ENCODE results near the gene HK2.

Gene HK2

GRCh38 chr2:74927621-74928020 lies 93.7 kb downstream of the HK2 start:
- Mint-ChIP-seq H3K9me3 (no peaks in the 10 kb centered on the region), H3K4me3 (no peak overlapping the region), H3K36me3 (ENCODE audit: low read depth) (no peaks in the 10 kb centered on the region), H3K4me1 (ENCODE audit: low read depth) (no peaks in the 10 kb centered on the region), H3K27me3 (peaks cover 12% of the 10 kb centered on the region), H3K27ac (no peak overlapping the region)
- DNase-seq = no peak

- Mint-ChIP-seq H3K27ac (no peak overlapping the region), H3K4me1 (ENCODE audit: low read depth) (no peaks in the 10 kb centered on the region), H3K27me3 (peaks cover 20% of the 10 kb centered on the region), H3K4me3 (no peak overlapping the region), H3K36me3 (ENCODE audit: low read depth) (no peaks in the 10 kb centered on the region), H3K9me3 (no peaks in the 10 kb centered on the region)
- DNase-seq = no peak
These were observed 97.0 kb downstream of the HK2 start for GRCh38 chr2:74930811-74931486.

GRCh38 chr2:74931940-74932339 lies 98.0 kb downstream of the HK2 start:
- peaks cover 23% of the 10 kb centered on the region for H3K27me3 Mint-ChIP-seq

GRCh38 chr2:74935975-74936391 lies 102.1 kb downstream of the HK2 start:
- H3K36me3 Mint-ChIP-seq (ENCODE audit: low read depth) = no peaks in the 10 kb centered on the region
- no peak for DNase-seq
- no peak overlapping the region for H3K27ac Mint-ChIP-seq

More at GRCh38 chr2:74931940-74932339, 98.0 kb downstream of the HK2 start:
- no peak overlapping the region for H3K4me3 Mint-ChIP-seq
- H3K27ac Mint-ChIP-seq = no peak overlapping the region
- no peaks in the 10 kb centered on the region for H3K36me3 Mint-ChIP-seq (ENCODE audit: low read depth)
- no peaks in the 10 kb centered on the region for H3K4me1 Mint-ChIP-seq (ENCODE audit: low read depth)
- no peak for DNase-seq
- H3K9me3 Mint-ChIP-seq = no peaks in the 10 kb centered on the region

GRCh38 chr2:74937221-74937880 lies 103.4 kb downstream of the HK2 start:
- no peak overlapping the region for H3K27ac Mint-ChIP-seq
- no peaks in the 10 kb centered on the region for H3K9me3 Mint-ChIP-seq
- H3K27me3 Mint-ChIP-seq = peaks cover 22% of the 10 kb centered on the region
- no peaks in the 10 kb centered on the region for H3K36me3 Mint-ChIP-seq (ENCODE audit: low read depth)
- no peak for DNase-seq
- no peak overlapping the region for H3K4me3 Mint-ChIP-seq
- no peaks in the 10 kb centered on the region for H3K4me1 Mint-ChIP-seq (ENCODE audit: low read depth)

More at GRCh38 chr2:74935975-74936391, 102.1 kb downstream of the HK2 start:
- no peak overlapping the region for H3K4me3 Mint-ChIP-seq
- no peaks in the 10 kb centered on the region for H3K4me1 Mint-ChIP-seq (ENCODE audit: low read depth)
- no peaks in the 10 kb centered on the region for H3K9me3 Mint-ChIP-seq
- H3K27me3 Mint-ChIP-seq = peaks cover 17% of the 10 kb centered on the region

GRCh38 chr2:74938264-74938663 lies 104.3 kb downstream of the HK2 start:
- Mint-ChIP-seq H3K36me3 (ENCODE audit: low read depth) (no peaks in the 10 kb centered on the region), H3K4me3 (no peak overlapping the region), H3K4me1 (ENCODE audit: low read depth) (no peaks in the 10 kb centered on the region), H3K27ac (no peak overlapping the region), H3K27me3 (peaks cover 23% of the 10 kb centered on the region), H3K9me3 (no peaks in the 10 kb centered on the region)
- no peak for DNase-seq

- Mint-ChIP-seq H3K9me3 (no peaks in the 10 kb centered on the region), H3K36me3 (ENCODE audit: low read depth) (no peaks in the 10 kb centered on the region), H3K27ac (no peak overlapping the region), H3K27me3 (peaks cover 24% of the 10 kb centered on the region), H3K4me3 (no peak overlapping the region), H3K4me1 (ENCODE audit: low read depth) (peaks cover 2% of the 10 kb centered on the region)
- no peak for DNase-seq
These were observed 106.2 kb downstream of the HK2 start for GRCh38 chr2:74939919-74940812.

GRCh38 chr2:74941284-74941683 lies 107.4 kb downstream of the HK2 start:
- peaks cover 3% of the 10 kb centered on the region for H3K4me1 Mint-ChIP-seq (ENCODE audit: low read depth)
- no peak overlapping the region for H3K4me3 Mint-ChIP-seq
- no peaks in the 10 kb centered on the region for H3K9me3 Mint-ChIP-seq
- H3K27ac Mint-ChIP-seq = no peak overlapping the region
- no peak for DNase-seq
- peaks cover 18% of the 10 kb centered on the region for H3K27me3 Mint-ChIP-seq
- no peaks in the 10 kb centered on the region for H3K36me3 Mint-ChIP-seq (ENCODE audit: low read depth)

- H3K4me1 Mint-ChIP-seq (ENCODE audit: low read depth) = peaks cover 3% of the 10 kb centered on the region
- H3K9me3 Mint-ChIP-seq = no peaks in the 10 kb centered on the region
- no peak for DNase-seq
- no peaks in the 10 kb centered on the region for H3K36me3 Mint-ChIP-seq (ENCODE audit: low read depth)
- H3K27ac Mint-ChIP-seq = no peak overlapping the region
- H3K4me3 Mint-ChIP-seq = no peak overlapping the region
- H3K27me3 Mint-ChIP-seq = peaks cover 12% of the 10 kb centered on the region
These were observed 108.3 kb downstream of the HK2 start for GRCh38 chr2:74942263-74942662.
